IMR-90 (cell line): ENCODE measurements around the gene KLHDC3. TPM values are rescaled to one million over a fixed set of nuclear protein-coding genes. Genes with fewer than 3 reads are reported as not detected.

Source experiments
- ATAC-seq: fragments of 200-7000 bp; cut with Tn5 transposase; 2 replicates; pipeline ENCODE4 v1.9.1; 2020; ENCODE audit warnings: low read depth, mild to moderate bottlenecking, moderate library complexity
- BruUV-seq: library from RNA; stranded (reverse); fragments of 400-500 nt; replicated peaks from 2 replicates; lab custom pipeline; 2021; lab: Mats Ljungman, UMichigan
- CTCF ChIA-PET: fragments of 300-600 bp; formaldehyde crosslinking; extraction: SDS; loops from one replicate; lab custom pipeline; 2021; ENCODE audit warnings: antibody characterized with exemption; lab: Yijun Ruan, JAX
- POLR2A ChIA-PET: fragments of 300-600 bp; sonication (Branson Sonifier 250); formaldehyde crosslinking; loops from one replicate; lab custom pipeline; 2022; ENCODE audit warnings: antibody characterized with exemption; ENCODE audit not compliant: unreplicated experiment; lab: Charles Lee
- DNase-seq: peaks from one replicate; pipeline ENCODE4 v3.0.0; 2013
- H2AFZ ChIP-seq: replicated peaks from 2 replicates; pipeline ENCODE3; 2013; ENCODE audit warnings: low read length, mild to moderate bottlenecking; ENCODE audit not compliant: poor library complexity
- H2AK5ac ChIP-seq: 2 replicates; pipeline ENCODE4 v1.6.1; 2013; ENCODE audit warnings: low read depth, low read length, inconsistent platforms
- H2AK9ac ChIP-seq: replicated peaks from 2 replicates; pipeline ENCODE3; 2013; ENCODE audit warnings: mild to moderate bottlenecking, low read depth, low read length, moderate library complexity; ENCODE audit not compliant: poor library complexity
- H2BK120ac ChIP-seq: 2 replicates; pipeline ENCODE4 v1.6.1; 2013; ENCODE audit warnings: low read depth, low read length, inconsistent platforms
- H2BK15ac ChIP-seq: 3 replicates; pipeline ENCODE4 v1.6.1; 2013; ENCODE audit warnings: low read depth, low read length, inconsistent platforms
- H2BK20ac ChIP-seq: 2 replicates; pipeline ENCODE4 v1.6.1; 2013; ENCODE audit warnings: low read depth, mild to moderate bottlenecking, inconsistent platforms, low read length, moderate library complexity
- H2BK5ac ChIP-seq: 2 replicates; pipeline ENCODE4 v1.6.1; 2013; ENCODE audit warnings: mild to moderate bottlenecking, low read depth, low read length, inconsistent platforms; ENCODE audit not compliant: poor library complexity, severe bottlenecking
- H3K14ac ChIP-seq: replicated peaks from 2 replicates; pipeline ENCODE4 v1.6.1; 2013; ENCODE audit warnings: low read depth, low read length, inconsistent platforms
- H3K18ac ChIP-seq: 2 replicates; pipeline ENCODE4 v1.6.1; 2013; ENCODE audit warnings: low read depth, low read length, control low read depth
- H3K23ac ChIP-seq: 2 replicates; pipeline ENCODE4 v1.6.1; 2013; ENCODE audit warnings: low read depth, low read length, inconsistent platforms
- H3K27ac ChIP-seq: 2 replicates; pipeline ENCODE4 v1.5.1; 2013; ENCODE audit warnings: mild to moderate bottlenecking, control low read depth, low read length; ENCODE audit not compliant: insufficient read depth
- H3K27me3 ChIP-seq: 2 replicates; pipeline ENCODE4 v1.6.1; 2013; ENCODE audit warnings: low read length; ENCODE audit not compliant: control insufficient read depth, insufficient read depth
- H3K36me3 ChIP-seq: 2 replicates; pipeline ENCODE4 v1.6.1; 2013; ENCODE audit warnings: low read length, mixed read lengths; ENCODE audit not compliant: control insufficient read depth, insufficient read depth
- H3K4ac ChIP-seq: 2 replicates; pipeline ENCODE4 v1.6.1; 2013; ENCODE audit warnings: low read depth, low read length, inconsistent platforms
- H3K4me1 ChIP-seq: 2 replicates; pipeline ENCODE4 v1.6.1; 2013; ENCODE audit warnings: low read length, mixed read lengths; ENCODE audit not compliant: control insufficient read depth, insufficient read depth
- H3K4me2 ChIP-seq: 2 replicates; pipeline ENCODE4 v1.6.1; 2013; ENCODE audit warnings: low read depth, mild to moderate bottlenecking, control low read depth, low read length, moderate library complexity
- H3K4me3 ChIP-seq: 2 replicates; pipeline ENCODE4 v1.5.1; 2013; ENCODE audit warnings: low read depth, mild to moderate bottlenecking, control low read depth, low read length, moderate library complexity; ENCODE audit not compliant: insufficient read depth
- H3K56ac ChIP-seq: 2 replicates; pipeline ENCODE4 v1.6.1; 2013; ENCODE audit warnings: low read length, inconsistent platforms; ENCODE audit not compliant: insufficient read depth; ENCODE audit errors: extremely low read depth
- H3K79me1 ChIP-seq, 2 experiments: 2 replicates each; pipeline ENCODE4 v1.6.1; 2013; ENCODE audit warnings: low read length in 2 of 2, inconsistent platforms in 1 of 2, low read depth in 1 of 2
- H3K9ac ChIP-seq: 2 replicates; pipeline ENCODE4 v1.6.1; 2013; ENCODE audit warnings: low read depth, low read length, control low read depth
- H3K9me1 ChIP-seq: 2 replicates; pipeline ENCODE4 v1.6.1; 2013; ENCODE audit warnings: low read length, inconsistent platforms; ENCODE audit not compliant: insufficient read depth
- H3K9me3 ChIP-seq: 2 replicates; pipeline ENCODE4 v1.6.1; 2013; ENCODE audit warnings: low read length; ENCODE audit not compliant: control insufficient read depth, insufficient read depth
- H4K20me1 ChIP-seq: 2 replicates; pipeline ENCODE4 v1.6.1; 2013; ENCODE audit warnings: low read length, inconsistent platforms; ENCODE audit not compliant: insufficient read depth
- H4K5ac ChIP-seq: 2 replicates; pipeline ENCODE4 v1.6.1; 2013; ENCODE audit warnings: mild to moderate bottlenecking, low read depth, low read length, control low read depth
- H4K8ac ChIP-seq, 2 experiments: 2 replicates each; pipeline ENCODE4 v1.6.1; 2013; ENCODE audit warnings: low read depth in 2 of 2, low read length in 2 of 2, control low read depth in 1 of 2, inconsistent platforms in 1 of 2
- H4K91ac ChIP-seq: 2 replicates; pipeline ENCODE4 v1.6.1; 2013; ENCODE audit warnings: low read depth, low read length, inconsistent platforms; ENCODE audit not compliant: insufficient read depth
- CTCF ChIP-seq: conservative IDR thresholded peaks from 2 replicates; pipeline ENCODE4 v1.5.1; 2012; ENCODE audit warnings: mild to moderate bottlenecking, low read depth, low read length, improper control_type of control experiment
- MAFK ChIP-seq: IDR thresholded peaks from 2 replicates; pipeline ENCODE4 v1.6.1; 2012; ENCODE audit warnings: low read depth, low read length, improper control_type of control experiment
- MAZ ChIP-seq: IDR thresholded peaks from 2 replicates; pipeline ENCODE4 v1.6.1; 2012; ENCODE audit warnings: low read depth, mild to moderate bottlenecking, low read length, improper control_type of control experiment, moderate library complexity, borderline replicate concordance
- MXI1 ChIP-seq: IDR thresholded peaks from 2 replicates; pipeline ENCODE4 v1.6.1; 2012; ENCODE audit warnings: low read depth, mild to moderate bottlenecking, low read length, moderate library complexity, borderline replicate concordance
- POLR2A ChIP-seq: IDR thresholded peaks from 2 replicates; pipeline ENCODE4 v1.6.1; 2012; ENCODE audit warnings: mild to moderate bottlenecking, low read depth, low read length
- RAD21 ChIP-seq: IDR thresholded peaks from 2 replicates; pipeline ENCODE4 v1.6.1; 2012; ENCODE audit warnings: low read length, improper control_type of control experiment
- RCOR1 ChIP-seq: IDR thresholded peaks from 2 replicates; pipeline ENCODE4 v1.6.1; 2012; ENCODE audit warnings: mild to moderate bottlenecking, low read length, improper control_type of control experiment; ENCODE audit not compliant: insufficient replicate concordance
- WGBS, 2 experiments: methylation state at CpG; one replicate each; pipeline versions ENCODE4 v1.1.5 to v1.1.7; 2013; ENCODE audit warnings: missing lambda C conversion rate in 2 of 2; ENCODE audit not compliant: insufficient read length in 1 of 2; ENCODE audit errors: extremely low coverage in 2 of 2; 5-methylcytosine and 5-hydroxymethylcytosine counted together
- dilution Hi-C: fragments of 300-500 bp; cut with HindIII; formaldehyde crosslinking; loops from one replicate; pipeline ENCODE4 v1.14.3; 2018; ENCODE audit warnings: low sequenced_read_pairs; ENCODE audit not compliant: unreplicated experiment
- in situ Hi-C: fragments of 300-500 bp; cut with MboI; formaldehyde crosslinking; loops from 3 replicates; pipeline ENCODE4 v1.14.3; 2019; ENCODE audit warnings: low sequenced_read_pairs, inconsistent platforms, mixed read lengths
- intact Hi-C: fragments of 100-400 bp; cut with micrococcal nuclease; formaldehyde crosslinking; loops from 2 replicates; pipeline ENCODE4 v1.10.0; 2022
- polyA plus RNA-seq, 3 experiments: library from polyadenylated mRNA; depleted of rRNA; stranded (reverse); fragments of >200 nt; gene quantifications; 2 replicates each; pipeline ENCODE4 v1.2.3, GENCODE V29; 2012; ENCODE audit warnings: low replicate concordance in 1 of 3
- total RNA-seq: library from RNA; depleted of rRNA; stranded (reverse); fragments of >200 nt; gene quantifications from 2 replicates; pipeline ENCODE4 v1.2.3, GENCODE V29; 2012

The KLHDC3 gene
- total and polyA plus RNA-seq, 2 of the 4 experiments (the other 2 are of a cell fraction) = 57.1 to 76.0 TPM

DNA sequence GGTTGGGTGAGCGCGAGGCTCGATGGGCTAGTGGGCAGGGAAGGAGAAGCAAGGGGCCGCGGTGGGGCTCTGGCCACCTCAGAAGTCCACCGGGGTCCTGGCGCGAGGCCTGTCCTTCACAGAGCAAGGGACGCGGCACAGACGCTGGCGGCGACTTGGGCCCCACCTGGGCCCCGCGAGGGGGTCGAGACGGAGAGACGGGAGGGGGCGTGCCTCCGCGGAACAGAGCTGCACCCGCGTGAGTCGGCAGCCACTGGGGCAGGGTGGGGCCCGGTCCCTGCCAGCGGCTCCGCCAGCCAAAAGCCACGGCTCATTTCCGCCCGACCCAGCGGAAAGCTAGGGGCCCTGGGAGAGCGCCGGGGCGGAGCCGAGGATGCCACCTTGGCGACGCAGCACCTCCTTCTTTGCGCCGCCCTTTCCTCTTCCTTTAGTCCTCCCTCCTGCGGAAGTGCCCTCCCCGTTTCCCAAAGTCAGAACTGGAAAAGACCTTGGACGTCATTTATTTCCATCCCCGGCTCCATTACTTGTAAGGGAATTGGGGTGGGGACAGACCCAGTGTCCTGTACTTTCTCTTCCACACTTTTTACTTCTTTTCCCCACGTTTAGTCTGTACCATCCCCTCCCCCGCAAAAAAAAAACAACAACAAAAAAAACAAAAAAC is 39.6 kb downstream of the KLHDC3 start, which contains the start of gene CUL7:
Gene CUL7, minus strand, starts transcription at position 307 of the 661 bp plus-strand sequence. CDS start 1,063 bp downstream, outside the sequence.
- Histone ChIP-seq H3K79me1 (peaks cover 26 to 60% of the 10 kb centered on the region in 2 experiments), H2BK5ac (peak within 1 kb of the TSS; percentile 87), H2AK5ac (peak within 1 kb of the TSS; percentile 100), H3K9ac (peak within 1 kb of the TSS; percentile 95), H3K9me3 (no peaks in the 10 kb centered on the region), H3K27me3 (no peaks in the 10 kb centered on the region), H4K20me1 (no peaks in the 10 kb centered on the region), H3K23ac (peak within 1 kb of the TSS; percentile 98), H3K4ac (peak within 1 kb of the TSS; percentile 98), H3K4me2 (peak within 1 kb of the TSS; percentile 99), H4K8ac (peak within 1 kb of the TSS; percentile 84 to 100), H3K18ac (peak within 1 kb of the TSS; percentile 62), H4K5ac (peak within 1 kb of the TSS; percentile 99), H4K91ac (peak within 1 kb of the TSS; percentile 88), H3K4me3 (peak within 1 kb of the TSS; percentile 68), H2BK15ac (peak within 1 kb of the TSS; percentile 54; the same call in 1 of the 3 replicates), H2AFZ (peak within 1 kb of the TSS; percentile 93), H3K36me3 (peaks cover 40% of the 10 kb centered on the region), H3K27ac (peak within 1 kb of the TSS; percentile 87), H3K4me1 (peaks cover 20% of the 10 kb centered on the region), H2BK120ac (peak within 1 kb of the TSS; percentile 71), H3K14ac (peak within 1 kb of the TSS; percentile 98), H3K9me1 (peaks cover 21% of the 10 kb centered on the region), H2AK9ac (peak within 1 kb of the TSS; percentile 100), H2BK20ac (no peak within 1 kb of the TSS), H3K56ac (peak within 1 kb of the TSS; percentile 89)
- peak; percentile 4; the same call in 1 of the 2 replicates for TF ChIP-seq RAD21
- TF ChIP-seq MAFK = no peak
- peak; percentile 93 for TF ChIP-seq MAZ
- TF ChIP-seq RCOR1 = no peak
- peak; percentile 90 for TF ChIP-seq MXI1
- peak; percentile 90 for TF ChIP-seq POLR2A
- 0 out of 2 replicates have a peak, but pooled peaks have one; percentile 5 for TF ChIP-seq CTCF
- intact Hi-C loops (loop anchor here (1.0 to 5.0 kb wide), 3 partner anchors 9 to 89 kb away; no protein-coding TSS in a partner anchor), in situ Hi-C loops (no loop called here), dilution Hi-C loops (no loop called here)
- DNase-seq (peak; percentile 93), ATAC-seq (peak; percentile 95)
- BruUV-seq = no TSS peak
- CTCF ChIA-PET = no interaction called here
- 0% methylated on average over 14 of the region's 45 CpGs; no CpG with 5 or more reads in 1 of the 2 experiments for WGBS, 2 experiments
- POLR2A ChIA-PET = interaction anchor here (0.5 to 1.1 kb wide), 5 partner anchors 9 to 303 kb away, joined by 3 to 4 read pairs (median 3); no protein-coding TSS in a partner anchor
